IPS-11a (cell line): ENCODE measurements around the gene UBALD1.

Source experiments
- H3K4me3 ChIP-seq: one replicate; pipeline ENCODE4 v1.5.1; 2013; ENCODE audit warnings: low read depth, low read length, control low read depth

UBALD1 gene

DNA sequence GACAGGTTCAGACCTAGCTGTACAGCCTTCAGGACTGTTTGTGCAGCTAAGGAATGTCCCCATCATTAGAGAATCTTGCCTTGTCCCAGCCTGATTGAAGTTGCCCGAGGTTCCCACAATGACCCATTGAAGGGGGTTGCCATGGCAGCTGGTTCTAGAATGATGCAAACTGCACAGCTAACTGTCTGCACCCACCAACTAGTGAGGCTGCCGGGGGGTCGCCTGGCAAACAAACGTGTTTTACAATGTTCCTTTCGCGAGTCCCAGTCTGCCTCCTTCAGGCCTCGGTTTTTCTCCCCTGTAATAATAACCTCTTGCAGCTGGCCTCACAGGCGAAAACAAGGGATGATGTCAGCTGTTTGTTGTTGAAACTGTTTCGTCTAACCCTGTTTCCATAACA lies 53.1 kb downstream of the UBALD1 start:
- no peak overlapping the region for H3K4me3 ChIP-seq
